Measurements from ENCODE around the gene FGB.

FGB gene

DNA sequence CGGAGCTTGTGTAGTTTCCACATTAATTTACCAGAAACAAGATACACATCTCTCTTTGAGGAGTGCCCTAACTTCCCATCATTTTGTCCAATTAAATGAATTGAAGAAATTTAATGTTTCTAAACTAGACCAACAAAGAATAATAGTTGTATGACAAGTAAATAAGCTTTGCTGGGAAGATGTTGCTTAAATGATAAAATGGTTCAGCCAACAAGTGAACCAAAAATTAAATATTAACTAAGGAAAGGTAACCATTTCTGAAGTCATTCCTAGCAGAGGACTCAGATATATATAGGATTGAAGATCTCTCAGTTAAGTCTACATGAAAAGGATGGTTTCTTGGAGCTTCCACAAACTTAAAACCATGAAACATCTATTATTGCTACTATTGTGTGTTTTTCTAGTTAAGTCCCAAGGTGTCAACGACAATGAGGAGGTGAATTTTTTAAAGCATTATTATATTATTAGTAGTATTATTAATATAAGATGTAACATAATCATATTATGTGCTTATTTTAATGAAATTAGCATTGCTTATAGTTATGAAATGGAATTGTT, at the start of gene FGB:
Gene FGB (plus strand): TSS at position 315 of the 558 bp plus-strand sequence. CDS start 8 bp downstream, at position 323.
- no peak for DNase-seq (ENCODE audit: low spot score)

DNA sequence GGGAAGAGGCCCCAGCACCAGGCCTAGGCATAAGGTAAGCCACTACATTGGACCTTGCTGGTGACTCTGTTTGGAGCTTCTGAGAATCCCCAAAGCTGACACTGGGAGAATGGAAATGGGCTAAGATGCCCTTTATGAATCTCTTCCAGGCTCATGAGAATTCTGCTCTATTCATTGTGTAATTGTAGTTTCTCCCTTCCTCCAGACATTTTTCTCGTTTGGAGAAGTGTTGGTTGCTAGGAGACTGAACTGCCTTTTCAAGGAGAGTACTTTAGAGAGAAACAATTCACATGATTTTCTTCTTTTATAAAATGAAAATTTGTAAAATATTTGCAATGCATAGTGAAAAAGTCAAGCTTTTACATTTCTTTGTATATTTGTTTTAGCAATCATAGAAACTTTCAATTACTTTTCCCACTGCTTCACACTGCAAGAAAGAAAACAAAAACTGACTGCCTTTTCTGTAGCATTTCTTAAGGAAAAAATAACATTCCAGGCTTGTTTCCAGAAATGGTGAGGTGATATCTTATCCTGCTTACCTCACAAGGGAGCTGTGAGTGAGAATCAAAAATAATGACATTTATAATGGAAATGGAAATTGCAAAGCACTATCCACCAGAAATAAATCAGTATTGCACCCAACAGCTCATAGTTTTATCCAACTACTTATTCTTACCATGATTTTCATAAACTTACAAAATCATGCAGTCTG, 46.3 kb upstream of the FGB start:
- DNase-seq (ENCODE audit: low spot score), result peak; percentile 35

- no peak for DNase-seq (ENCODE audit: low spot score)
These were observed 45.2 kb upstream of the FGB start for GRCh38 chr4:154517591-154517990.

DNA sequence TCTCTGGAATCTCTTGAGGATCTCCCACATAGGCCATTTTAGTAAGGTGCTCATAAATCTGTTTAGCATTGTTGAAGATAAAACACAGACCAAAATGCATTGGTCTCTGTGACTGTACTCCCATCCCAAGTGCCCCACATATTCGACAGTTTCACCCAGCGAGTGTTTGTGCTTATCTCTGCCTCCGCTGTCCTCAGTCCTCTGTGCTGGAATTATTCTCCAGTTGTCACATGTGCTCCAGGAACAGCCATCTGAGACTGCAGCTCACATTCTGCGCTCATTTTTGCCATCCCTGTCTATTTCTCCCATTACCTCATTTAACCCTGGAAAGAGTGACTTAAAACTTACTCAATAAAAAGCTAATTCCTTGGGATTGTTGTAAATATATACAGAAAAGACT, 43.6 kb upstream of the FGB start:
- DNase-seq (ENCODE audit: low spot score), result no peak

DNA sequence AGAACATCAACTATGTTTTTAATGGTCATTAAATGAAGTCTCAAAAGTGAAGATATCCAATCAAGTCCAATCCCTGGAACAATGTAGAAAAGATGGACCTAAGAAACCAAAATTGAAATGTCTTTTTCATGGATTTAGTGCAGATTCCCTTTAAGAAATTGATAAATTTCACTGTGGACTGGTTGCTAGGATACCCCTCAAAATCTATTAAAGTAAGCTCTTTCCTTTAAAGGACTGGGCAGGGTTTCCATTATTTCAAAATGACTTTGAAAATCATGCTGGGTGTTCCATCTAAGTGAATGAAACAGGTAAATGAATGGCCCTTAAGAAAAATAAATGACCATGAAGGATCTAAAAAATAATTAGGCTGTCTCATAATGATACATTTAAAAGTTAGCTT, 41.2 kb upstream of the FGB start:
- DNase-seq (ENCODE audit: low spot score), result no peak

DNA sequence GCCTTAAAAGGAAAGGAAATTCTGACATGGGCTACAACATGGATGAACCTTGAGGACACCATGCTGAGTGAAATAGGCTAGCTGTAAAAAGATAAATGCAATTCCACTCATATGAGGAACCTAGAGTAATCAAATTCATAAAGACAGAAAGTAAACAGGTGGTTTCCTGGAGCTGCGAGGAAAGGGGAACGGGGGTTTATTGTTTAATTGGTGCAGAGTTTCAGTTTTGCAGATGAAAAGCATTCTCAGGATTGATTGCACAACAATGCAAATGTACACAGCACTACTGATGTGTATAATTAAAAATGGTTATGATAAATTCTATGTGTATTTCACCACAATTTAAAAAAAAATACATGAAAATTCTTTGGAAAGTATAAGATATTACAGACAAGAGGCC, 36.7 kb upstream of the FGB start:
- DNase-seq (ENCODE audit: low spot score), result no peak

DNA sequence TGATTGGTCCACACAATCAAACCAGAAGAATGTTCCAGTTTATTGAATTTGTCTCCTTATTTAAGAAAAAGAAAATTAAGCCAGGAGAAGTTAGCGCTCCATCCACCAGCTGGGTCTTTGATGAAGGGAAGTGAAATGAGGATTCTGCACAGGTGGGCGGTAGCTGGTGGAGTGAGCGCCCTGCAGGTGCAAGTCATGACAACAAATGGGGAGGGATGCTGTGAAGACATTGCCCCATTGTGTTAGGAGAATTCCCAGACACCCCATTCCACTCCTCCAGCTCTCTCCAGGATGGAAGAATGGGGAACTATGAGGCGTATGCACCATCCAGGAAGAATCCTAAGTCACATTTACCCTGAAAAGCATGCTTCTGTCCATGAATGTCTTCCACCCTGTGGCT, 35.5 kb upstream of the FGB start:
- DNase-seq (ENCODE audit: low spot score), result no peak

- no peak for DNase-seq (ENCODE audit: low spot score)
These were observed 33.9 kb upstream of the FGB start for GRCh38 chr4:154528869-154529268.

DNA sequence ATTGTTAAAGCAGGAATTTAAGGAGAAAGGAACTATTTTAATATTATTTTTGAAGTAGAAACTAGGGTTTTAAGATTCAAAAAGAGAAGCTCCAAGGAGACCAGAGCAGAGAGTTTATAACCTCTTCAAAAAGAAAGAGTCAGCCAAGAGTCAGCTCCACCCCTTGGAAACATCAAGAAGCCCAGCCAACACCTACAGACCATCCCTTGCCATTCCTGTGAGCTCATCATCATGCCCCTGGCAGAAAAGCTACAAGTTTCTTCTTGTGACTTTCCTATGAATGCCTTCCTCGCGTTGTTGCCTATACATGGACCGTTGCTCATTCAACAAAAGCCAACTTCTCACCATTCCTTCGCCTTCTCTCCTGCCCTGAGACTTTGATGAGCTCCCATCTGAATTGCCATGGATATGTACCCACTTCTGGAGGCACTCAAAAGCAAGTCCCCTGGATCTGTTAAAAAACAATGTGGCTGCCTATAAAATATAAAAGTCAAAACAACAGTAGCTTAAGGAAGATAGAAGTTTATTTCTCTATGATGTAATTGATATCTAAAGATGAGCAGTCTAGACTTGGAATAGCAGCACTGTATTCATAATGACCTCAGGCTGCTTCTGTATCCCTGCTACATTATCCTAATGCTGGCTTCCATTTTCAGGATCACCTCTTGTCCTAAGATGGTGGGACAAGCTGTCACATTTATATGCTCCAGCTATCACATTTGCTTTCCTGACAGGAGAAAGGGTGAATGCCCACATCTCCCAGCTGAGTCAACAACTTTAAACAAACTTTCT, 32.9 kb upstream of the FGB start:
- DNase-seq (ENCODE audit: low spot score), result no peak

DNA sequence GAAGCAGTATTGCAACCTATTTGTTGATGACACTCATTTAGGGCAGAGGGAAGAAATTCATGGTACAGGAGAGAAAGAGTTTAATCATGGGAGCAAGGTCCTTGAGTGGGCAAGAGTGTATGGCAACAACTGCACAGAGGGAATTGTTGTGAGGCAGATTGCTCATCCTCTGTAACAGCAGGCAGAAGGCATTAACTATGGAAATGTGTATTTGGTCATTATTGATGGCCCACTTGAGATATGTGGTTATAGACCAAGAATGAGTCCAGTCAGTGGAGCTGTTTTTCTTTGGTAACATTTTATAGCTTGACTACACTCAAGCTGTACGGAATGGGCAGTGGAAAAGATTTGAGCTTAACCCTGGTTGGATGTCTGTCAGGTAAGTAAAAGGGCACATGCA, 28.5 kb upstream of the FGB start:
- no peak for DNase-seq (ENCODE audit: low spot score)

- DNase-seq (ENCODE audit: low spot score), result no peak
These were observed 20.4 kb upstream of the FGB start for GRCh38 chr4:154542271-154542879.

GRCh38 chr4:154545689-154546088, 17.1 kb upstream of the FGB start:
- no peak for DNase-seq (ENCODE audit: low spot score)

- DNase-seq (ENCODE audit: low spot score), result peak; percentile 96
These were observed 12.7 kb upstream of the FGB start, which contains the start of gene PLRG1 for GRCh38 chr4:154549894-154550790. Gene PLRG1 (minus strand): TSS chr4:154550400. CDS start chr4:154550308, 92 bp downstream.

- peak; percentile 75 for DNase-seq (ENCODE audit: low spot score)
These were observed 10.7 kb upstream of the FGB start for GRCh38 chr4:154551872-154552686.

- DNase-seq (ENCODE audit: low spot score), result no peak
These were observed 3.7 kb upstream of the FGB start for GRCh38 chr4:154559141-154559493.

- DNase-seq (ENCODE audit: low spot score), result peak; percentile 23
These were observed 3.1 kb upstream of the FGB start for GRCh38 chr4:154559494-154560418.

GRCh38 chr4:154560419-154560801, 2.4 kb upstream of the FGB start:
- DNase-seq (ENCODE audit: low spot score), result no peak

DNA sequence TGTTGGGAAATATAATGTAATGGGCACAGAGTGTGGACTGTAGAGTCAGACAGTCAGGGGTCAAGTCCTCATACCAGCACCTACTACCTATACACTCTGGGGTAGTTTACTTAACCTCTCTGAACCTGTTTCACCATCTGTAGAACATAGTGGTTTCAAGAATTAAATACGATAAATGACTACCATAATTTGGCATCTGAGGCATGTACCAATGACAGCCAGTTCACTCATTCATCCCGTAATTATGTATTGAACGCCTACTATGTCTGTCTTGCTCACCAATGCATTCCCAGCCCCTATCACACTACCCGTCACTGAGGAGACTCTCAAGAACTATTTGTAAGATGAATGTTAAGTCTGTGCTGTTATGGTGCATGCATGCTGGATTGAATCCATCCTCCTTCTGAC, 2.0 kb upstream of the FGB start:
- DNase-seq (ENCODE audit: low spot score), result no peak

- no peak for DNase-seq (ENCODE audit: low spot score)
These were observed 1.5 kb downstream of the FGB start for GRCh38 chr4:154564311-154564710.

GRCh38 chr4:154565704-154566103, 2.9 kb downstream of the FGB start:
- DNase-seq (ENCODE audit: low spot score), result no peak

All from putamen (tissue), 1 donor.